Spleen (tissue), 11 donors: Measurements from ENCODE around the gene KSR2. TPM values are rescaled to one million over a fixed set of nuclear protein-coding genes. Genes with fewer than 3 reads are reported as not detected.

Experiments used
- DNase-seq: peaks from one replicate; pipeline ENCODE4 v3.0.0-alpha.2; 2020
- H3K27ac ChIP-seq, 8 donors: fragments of 200-600 bp; sonication (generic) in 7 of 8; 1 replicate in 4 of 8; 2 replicates in 4 of 8; pipeline versions ENCODE4 v1.5.0 to v1.8.0; 2016 to 2021; ENCODE audit warnings: inconsistent platforms in 4 of 8, mild to moderate bottlenecking in 4 of 8, moderate library complexity in 1 of 8
- H3K27me3 ChIP-seq, 7 donors: fragments of 200-600 bp; sonication (generic) in 6 of 7; replicated peaks in 1 of 7; 1 replicate in 4 of 7; 2 replicates in 3 of 7; pipeline versions ENCODE4 v1.5.0 to v1.8.0; 2016 to 2021; ENCODE audit warnings: inconsistent platforms in 3 of 7, mild to moderate bottlenecking in 1 of 7
- H3K36me3 ChIP-seq, 6 donors: fragments of 200-600 bp; sonication (generic) in 5 of 6; 1 replicate in 4 of 6; 2 replicates in 2 of 6; pipeline versions ENCODE4 v1.5.0 to v1.8.0; 2016 to 2021; ENCODE audit warnings: inconsistent platforms in 2 of 6
- H3K4me1 ChIP-seq, 6 donors: fragments of 200-600 bp; sonication (generic) in 5 of 6; 1 replicate in 3 of 6; 2 replicates in 3 of 6; pipeline versions ENCODE4 v1.5.0 to v1.8.0; 2016 to 2021; ENCODE audit warnings: inconsistent platforms in 3 of 6
- H3K4me3 ChIP-seq, 8 donors: fragments of 200-600 bp; sonication (generic) in 7 of 8; 1 replicate in 4 of 8; 2 replicates in 4 of 8; pipeline versions ENCODE4 v1.5.0 to v1.8.0; 2016 to 2021; ENCODE audit warnings: inconsistent platforms in 4 of 8, mild to moderate bottlenecking in 4 of 8, moderate library complexity in 2 of 8
- H3K9me3 ChIP-seq, 8 donors: fragments of 200-600 bp; sonication (generic) in 7 of 8; 1 replicate in 4 of 8; 2 replicates in 4 of 8; pipeline versions ENCODE4 v1.5.0 to v1.8.0; 2016 to 2021; ENCODE audit warnings: inconsistent platforms in 4 of 8
- CTCF ChIP-seq, 11 experiments: fragments of 200-600 bp in 7 of 11; fragments of 450-650 bp in 4 of 11; sonication (generic) in 4 of 11; IDR thresholded peaks in 8 of 11; conservative IDR thresholded peaks in 3 of 11; 1 replicate in 7 of 11; 2 replicates in 4 of 11; pipeline versions ENCODE4 v1.4.0 to v1.8.0; 2016 to 2021; ENCODE audit warnings: antibody characterized with exemption in 11 of 11, inconsistent platforms in 4 of 11, mild to moderate bottlenecking in 1 of 11
- POLR2A ChIP-seq, 3 donors: fragments of 450-650 bp; IDR thresholded peaks; one replicate each; pipeline ENCODE4 v1.5.1; 2017; ENCODE audit warnings: antibody characterized with exemption in 3 of 3, mild to moderate bottlenecking in 1 of 3
- POLR2AphosphoS5 ChIP-seq, 3 donors: sonication (generic); formaldehyde crosslinking; IDR thresholded peaks; one replicate each; pipeline ENCODE4 v1.5.1; 2017; ENCODE audit warnings: antibody characterized with exemption in 3 of 3
- WGBS, 5 donors: extraction: QIAGEN DNeasy Blood & Tissue Kit in 3 of 5; methylation state at CpG; one replicate each; pipeline versions ENCODE4 v1.1.5 to v1.1.7; 2013 to 2018; 5-methylcytosine and 5-hydroxymethylcytosine counted together
- intact Hi-C: fragments of 100-400 bp; cut with DNase I; formaldehyde crosslinking; loops from one replicate; pipeline ENCODE4 v1.15.0; 2023; ENCODE audit warnings: low total_unique reads
- polyA plus RNA-seq, 3 donors: library from polyadenylated mRNA; stranded (reverse); fragments of 200-250 nt; gene quantifications; one replicate each; pipeline ENCODE4 v1.2.1, GENCODE V29; 2013
- total RNA-seq, 7 donors: library from RNA; depleted of rRNA in 3 of 7; stranded (reverse); fragments of >200 nt in 3 of 7; fragmentation: NEBNext Ultra II Directional in 4 of 7; extraction: Animal tissue kit (Norgen Biotek cat#: 25700) in 4 of 7; gene quantifications; one replicate each; pipeline versions ENCODE4 v1.1.0 to v1.2.1, GENCODE V29; 2016 to 2021
- donor health status: healthy with polysubstance abuse.
- donor health status: DM: no; HTN: no; CAD: no; lungs with moderate emphysema.
- donor health status: DM: no; HTN: no; CAD: no.
- donor health status: Bipolar disorder and iron deficiency.
- donor health status: healthy.
- donor health status: DM: no; HTN: no; CAD: no.
- donor health status: DM: yes; HTN: yes; CAD: no.

Gene KSR2
- total and polyA plus RNA-seq, 10 donors: under 0.01 to 0.09 (median 0.02) TPM; not detected in 4

DNA sequence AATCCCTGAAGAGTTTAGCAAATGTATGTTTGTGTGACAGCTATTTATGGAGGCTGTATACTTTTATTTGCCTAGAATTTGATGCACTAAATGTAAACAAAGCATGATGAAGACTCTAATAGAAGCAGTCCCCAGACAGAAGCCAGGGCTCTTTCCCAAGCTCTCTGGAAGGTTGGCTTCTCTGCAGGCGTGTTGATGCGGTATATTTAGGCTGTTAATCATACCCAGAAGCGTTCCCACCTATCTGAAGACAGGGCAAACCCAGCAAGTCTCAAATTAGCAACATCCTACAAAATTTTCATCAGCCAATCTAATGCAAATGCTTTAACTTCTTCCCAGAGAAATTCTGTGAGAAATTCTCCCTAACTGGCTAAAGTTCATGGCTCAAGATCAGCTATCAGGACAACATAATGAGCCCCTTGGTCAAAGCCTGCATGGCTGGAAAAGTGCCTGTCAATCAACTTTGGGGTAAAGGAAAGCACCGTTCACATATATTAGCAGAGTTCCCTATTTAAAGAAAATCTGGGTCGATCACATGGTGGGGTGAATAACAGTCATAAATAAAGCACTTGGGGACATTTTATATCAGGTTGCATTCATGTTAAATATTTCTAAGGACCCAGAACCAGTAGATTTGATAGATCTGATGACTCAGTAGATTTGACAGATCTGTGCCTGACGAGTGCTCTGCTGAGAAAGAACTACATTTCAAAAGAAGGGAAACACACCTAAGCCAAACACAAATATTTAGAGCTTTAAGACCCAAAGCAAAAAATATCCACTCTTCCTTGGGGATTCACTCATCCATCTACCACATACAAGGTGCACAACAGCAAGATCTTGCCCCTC, 46.6 kb downstream of the KSR2 start:
- DNase-seq: no peak
- no peaks in the 10 kb centered on the region for H3K9me3 ChIP-seq
- intact Hi-C loops: no loop called here
- WGBS, 5 donors: 56 to 67% (median 60%) methylated on average over 6 of the region's 6 CpGs
- no peak overlapping the region for H3K4me3 ChIP-seq
- H3K36me3 ChIP-seq: no peaks in the 10 kb centered on the region
- no peaks in the 10 kb centered on the region for H3K27me3 ChIP-seq
- TF ChIP-seq CTCF (IDR thresholded peaks at IDR 0.05 in 8 of 11, conservative IDR thresholded peaks at IDR 0.05 in 3 of 11) (no peak), POLR2AphosphoS5 (IDR thresholded peaks at IDR 0.05) (no peak)
- no peaks in the 10 kb centered on the region for H3K4me1 ChIP-seq
- no peak overlapping the region for H3K27ac ChIP-seq

GRCh38 chr12:117919479-117919878, 49.3 kb downstream of the KSR2 start:
- 49 to 64% (median 56%) methylated on average over 2 of the region's 2 CpGs for WGBS, 5 donors
- intact Hi-C loops: no loop called here

GRCh38 chr12:117914686-117915085, 54.1 kb downstream of the KSR2 start:
- peaks cover 0 to 3% (median 0%) of the 10 kb centered on the region in 7 donors for H3K27me3 ChIP-seq
- H3K36me3 ChIP-seq: no peaks in the 10 kb centered on the region
- H3K4me1 ChIP-seq: no peaks in the 10 kb centered on the region
- intact Hi-C loops: no loop called here
- no peak overlapping the region for H3K4me3 ChIP-seq
- H3K27ac ChIP-seq: no peak overlapping the region
- peaks cover 0 to 20% (median 12%) of the 10 kb centered on the region in 8 donors for H3K9me3 ChIP-seq
- WGBS, 5 donors: 72 to 92% (median 84%) methylated on average over 4 of the region's 4 CpGs
- TF ChIP-seq CTCF (IDR thresholded peaks at IDR 0.05 in 8 of 11, conservative IDR thresholded peaks at IDR 0.05 in 3 of 11): no peak
- TF ChIP-seq POLR2A (IDR thresholded peaks at IDR 0.05): no peak
- no peak for DNase-seq

More at GRCh38 chr12:117919479-117919878, 49.3 kb downstream of the KSR2 start:
- H3K36me3 ChIP-seq: no peaks in the 10 kb centered on the region
- H3K4me1 ChIP-seq: no peaks in the 10 kb centered on the region
- H3K4me3 ChIP-seq: no peak overlapping the region
- no peak overlapping the region for H3K27ac ChIP-seq
- no peak for DNase-seq
- H3K27me3 ChIP-seq: no peaks in the 10 kb centered on the region
- no peaks in the 10 kb centered on the region for H3K9me3 ChIP-seq
- TF ChIP-seq POLR2A (IDR thresholded peaks at IDR 0.05): no peak
- no peak for TF ChIP-seq CTCF (IDR thresholded peaks at IDR 0.05 in 8 of 11, conservative IDR thresholded peaks at IDR 0.05 in 3 of 11)
- TF ChIP-seq POLR2AphosphoS5 (IDR thresholded peaks at IDR 0.05): no peak

- no peak overlapping the region for H3K4me3 ChIP-seq
- TF ChIP-seq POLR2A (IDR thresholded peaks at IDR 0.05) (no peak), CTCF (IDR thresholded peaks at IDR 0.05 in 8 of 11, conservative IDR thresholded peaks at IDR 0.05 in 3 of 11) (no peak), POLR2AphosphoS5 (IDR thresholded peaks at IDR 0.05) (no peak)
- peaks cover 0 to 3% (median 0%) of the 10 kb centered on the region in 7 donors for H3K27me3 ChIP-seq
- H3K27ac ChIP-seq: no peak overlapping the region
- intact Hi-C loops: no loop called here
- H3K9me3 ChIP-seq: peaks cover 0 to 20% (median 12%) of the 10 kb centered on the region in 8 donors
- no peaks in the 10 kb centered on the region for H3K4me1 ChIP-seq
- DNase-seq: no peak
- 67 to 80% (median 74%) methylated on average over 9 of the region's 9 CpGs for WGBS, 5 donors
- no peaks in the 10 kb centered on the region for H3K36me3 ChIP-seq
Observed at GRCh38 chr12:117912756-117913155, 56.0 kb downstream of the KSR2 start.
